Measurements from ENCODE around the gene KIF2C.
"Not testable (repeated sequence)": the region's sequence is repeated elsewhere in the genome, so short reads cannot be mapped to it uniquely, and the experiment has no call there.

The KIF2C gene

GRCh38 chr1:44719318-44719717 lies 20.3 kb upstream of the KIF2C start:
- peak in 2 of 6 experiments; percentile 8 to 10 for DNase-seq

- no peak for DNase-seq
Measured at GRCh38 chr1:44720281-44720680, 19.4 kb upstream of the KIF2C start.

DNA sequence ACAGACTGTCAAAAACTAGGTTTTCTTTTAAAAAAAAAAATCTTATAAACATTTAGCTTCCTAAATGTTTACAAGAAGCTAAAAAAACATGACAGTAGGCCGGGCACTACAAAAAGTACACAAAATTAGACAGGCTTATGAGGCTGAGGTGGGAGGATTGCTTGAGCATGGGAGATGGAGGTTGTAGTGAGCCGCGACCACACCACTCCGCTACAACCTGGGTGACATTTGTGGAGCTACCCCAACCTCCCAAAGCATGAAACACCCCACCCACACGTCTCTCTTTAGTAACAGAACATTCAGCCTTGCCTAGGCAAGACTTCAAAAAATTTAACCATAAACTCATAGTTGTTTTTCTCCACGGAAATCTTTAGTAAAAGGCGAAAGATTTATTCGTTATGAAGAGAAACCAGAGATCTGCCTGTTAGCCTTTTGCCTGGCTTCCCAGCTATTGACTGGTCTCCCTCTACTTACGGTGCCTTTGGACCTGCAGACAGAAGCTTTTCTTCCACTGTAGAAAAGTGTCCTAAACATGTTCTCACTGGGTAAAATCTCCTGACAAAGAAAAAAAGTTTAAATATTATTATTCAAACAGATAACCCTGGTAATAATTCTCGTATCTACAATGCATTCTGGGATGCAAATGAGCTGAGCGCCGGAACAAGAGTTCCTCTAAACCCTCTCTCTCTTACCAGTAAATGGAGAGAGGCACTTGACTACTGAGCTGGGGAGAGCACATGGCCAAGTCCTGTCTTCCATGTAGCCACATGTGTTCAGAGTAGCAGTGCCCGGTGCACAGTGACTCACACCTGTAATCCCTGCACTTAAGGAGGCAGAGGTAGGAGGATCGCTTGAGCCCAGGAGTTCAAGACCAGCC lies 17.9 kb upstream of the KIF2C start:
- peak in 5 of 6 experiments; percentile 36 to 83 (median 61) for DNase-seq

GRCh38 chr1:44723064-44723463 lies 16.6 kb upstream of the KIF2C start:
- DNase-seq = peak in 2 of 6 experiments; percentile 20 to 44

DNA sequence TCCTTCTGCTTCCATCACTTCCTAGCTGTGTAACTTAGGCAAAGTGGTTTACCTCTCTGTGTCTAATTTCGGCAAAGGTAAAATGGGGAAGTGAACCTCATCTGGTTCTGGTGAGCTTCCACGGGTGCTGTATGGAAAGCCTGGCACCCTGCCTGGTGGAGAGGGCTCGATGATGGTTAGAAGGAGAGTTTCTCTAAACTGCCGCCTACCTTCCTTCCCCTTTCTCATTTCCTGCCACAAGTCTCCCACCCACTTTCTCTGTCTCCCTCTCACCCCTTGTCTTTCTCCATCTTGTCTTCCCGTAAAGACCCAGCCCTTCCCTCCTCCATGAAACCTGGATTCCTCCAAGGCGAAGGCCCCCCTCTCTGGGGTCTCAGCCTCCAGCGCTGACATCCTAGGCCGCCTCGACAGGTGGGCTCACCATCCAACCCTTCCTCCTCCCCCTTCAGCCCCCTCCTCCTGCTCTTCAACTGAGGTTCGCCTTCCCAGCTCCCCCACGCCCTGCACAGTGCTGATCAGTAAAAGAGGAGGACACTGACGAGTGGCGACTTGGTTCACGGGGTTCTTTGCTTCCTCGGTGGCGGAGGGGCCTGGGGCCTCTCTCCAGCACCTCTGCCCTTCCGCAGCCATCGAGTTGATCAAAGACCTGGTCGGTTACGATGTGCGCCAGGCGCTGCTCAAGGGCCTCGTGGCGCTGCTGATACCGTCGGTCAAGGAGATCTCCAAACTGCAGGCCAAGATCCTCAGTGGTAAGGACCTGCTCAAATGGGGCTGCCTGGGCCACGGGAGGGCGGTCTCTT lies 15.9 kb upstream of the KIF2C start:
- peak in 3 of 6 experiments; percentile 12 to 57 (median 14) for DNase-seq

DNA sequence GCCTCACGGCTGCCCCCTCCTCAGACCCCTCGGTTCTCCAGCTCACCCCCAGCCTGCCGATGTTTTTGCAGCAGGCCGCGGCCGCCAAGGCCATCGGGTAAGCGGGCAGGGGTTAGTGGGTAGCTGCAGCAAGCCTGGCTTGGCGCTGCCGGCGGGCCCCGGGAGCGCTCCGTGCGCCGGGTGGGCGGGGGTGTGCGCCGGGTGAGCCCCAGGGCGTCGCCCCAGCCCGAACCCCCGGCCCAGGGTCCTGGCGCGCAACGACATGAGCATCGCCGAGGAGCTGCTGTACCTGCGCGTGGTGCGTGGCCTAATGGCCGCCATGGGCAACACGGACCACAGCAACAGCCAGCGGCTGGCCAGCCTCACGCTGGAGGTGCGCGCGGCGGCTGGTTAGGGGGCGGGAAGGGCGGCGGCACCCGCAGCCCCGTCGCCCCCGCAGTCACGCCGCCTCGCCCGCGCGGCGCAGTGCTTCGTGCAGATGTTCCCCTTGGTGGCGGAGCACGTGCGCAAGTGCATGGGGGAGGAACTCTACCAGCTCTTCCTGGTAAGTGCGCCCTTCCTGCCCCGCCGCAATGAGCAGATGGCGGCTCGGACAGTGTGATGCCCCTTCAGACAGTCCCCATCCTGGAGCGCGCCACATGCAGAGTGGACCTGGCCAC lies 15.2 kb upstream of the KIF2C start:
- peak in 1 of 6 experiments; percentile 17 for DNase-seq

GRCh38 chr1:44724955-44725698 lies 14.5 kb upstream of the KIF2C start:
- DNase-seq = no peak

DNA sequence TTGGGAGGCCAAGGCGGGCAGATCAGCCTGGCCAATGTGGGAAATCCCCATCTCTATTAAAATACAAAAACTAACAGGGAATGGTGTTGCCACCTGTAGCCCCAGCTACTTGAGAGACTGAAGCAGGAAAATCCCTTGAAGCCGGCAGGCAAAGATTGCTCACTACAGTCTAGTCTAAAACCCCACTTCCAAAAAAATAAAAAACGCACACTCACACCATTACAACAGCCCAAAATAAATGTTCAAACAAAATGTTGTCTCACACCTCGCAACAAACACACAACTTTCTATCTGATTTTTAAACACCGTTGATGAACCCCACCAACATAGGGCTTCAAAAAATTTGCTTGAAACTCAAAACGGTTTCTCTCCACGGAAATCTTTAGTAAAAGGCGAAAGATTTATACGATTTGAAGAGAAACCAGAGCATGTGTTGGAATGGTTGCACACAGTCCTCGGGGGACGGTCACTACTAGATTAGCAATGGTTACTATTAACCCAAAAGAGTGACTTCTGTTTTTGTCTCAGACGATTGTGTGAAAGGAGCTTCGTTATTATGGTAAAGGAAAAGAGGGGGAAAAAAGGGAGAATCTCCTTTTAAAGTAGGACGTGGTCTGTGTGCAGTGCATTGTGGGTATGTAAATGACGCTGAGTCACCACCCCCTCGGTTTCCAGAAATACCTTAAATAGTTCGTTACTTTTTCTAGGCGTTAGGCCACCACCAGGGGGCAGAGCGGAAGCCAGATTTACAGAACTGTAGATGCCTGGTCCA lies 8.7 kb upstream of the KIF2C start, which contains the start of gene RNU5D-1:
RNU5D-1 (minus strand) TSS at position 430 of the 772 bp plus-strand sequence.
- DNase-seq = peak; percentile 80 to 93 (median 90)

DNA sequence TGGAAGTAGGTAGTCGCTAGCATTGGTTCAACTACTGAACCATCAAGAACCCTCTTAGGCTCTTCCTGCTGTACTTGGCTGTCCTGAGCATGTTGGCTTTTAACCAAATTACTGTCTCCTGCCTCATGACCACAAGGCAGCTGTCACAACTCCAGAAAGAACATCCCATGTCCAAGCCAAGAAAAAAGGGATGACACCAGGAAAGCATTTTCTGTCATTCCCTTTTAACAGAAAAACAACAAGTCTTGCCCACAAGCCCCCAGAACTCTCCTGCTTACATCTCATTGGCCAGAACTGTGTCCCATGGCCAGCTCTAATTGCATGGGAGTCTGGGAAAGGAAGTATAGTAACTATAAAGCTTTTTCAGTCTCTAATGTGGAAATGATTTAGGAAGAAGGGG lies 6.3 kb upstream of the KIF2C start:
- no peak for DNase-seq

DNA sequence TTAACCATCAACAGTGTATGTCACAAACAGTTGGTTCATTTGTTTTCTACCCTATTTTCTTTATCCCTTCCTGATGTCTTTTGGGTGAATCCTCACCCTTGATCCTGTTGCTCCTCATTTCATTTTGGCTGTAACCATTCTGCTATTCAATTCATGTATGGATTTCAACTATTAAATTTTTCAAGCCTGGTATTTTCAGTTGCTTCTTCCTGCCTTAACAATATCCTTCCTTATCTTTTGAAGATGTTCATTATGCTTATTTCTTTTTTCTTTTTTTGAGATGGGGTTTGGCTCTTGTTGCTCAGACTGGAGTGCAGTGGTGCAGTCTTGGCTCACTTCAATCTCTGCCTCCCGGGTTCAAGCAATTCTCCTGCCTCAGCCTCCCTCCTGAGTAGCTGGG lies 5.9 kb upstream of the KIF2C start:
- DNase-seq = no peak

- no peak for DNase-seq
Measured at GRCh38 chr1:44735992-44736391, 3.6 kb upstream of the KIF2C start.

GRCh38 chr1:44738953-44739306 lies 707 bp upstream of the KIF2C start:
- DNase-seq = not testable (repeated sequence)

DNA sequence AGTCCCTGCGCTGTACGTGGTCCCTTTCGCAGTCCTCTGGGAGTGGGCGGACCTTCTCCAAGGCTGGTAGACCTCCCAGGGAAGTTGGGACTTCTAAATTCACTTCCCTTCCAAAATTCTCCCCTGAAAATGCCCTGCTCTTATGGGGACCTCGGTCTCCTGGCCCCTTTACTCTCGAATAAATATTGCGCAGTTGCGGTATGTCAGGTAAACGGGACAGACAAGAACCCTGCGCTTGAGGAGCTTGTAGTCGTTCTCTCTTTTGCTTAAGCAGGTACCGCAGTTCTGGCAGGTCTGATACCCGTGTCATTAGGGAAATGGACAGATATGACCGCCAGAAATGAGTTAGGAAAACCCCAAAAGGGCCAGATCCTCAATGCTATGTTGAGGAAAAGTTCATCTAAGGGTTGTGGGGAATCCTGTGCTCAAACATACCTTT lies 561 bp downstream of the KIF2C start:
- DNase-seq = no peak

- no peak for DNase-seq
Measured at GRCh38 chr1:44743211-44743610, 3.6 kb downstream of the KIF2C start.

DNA sequence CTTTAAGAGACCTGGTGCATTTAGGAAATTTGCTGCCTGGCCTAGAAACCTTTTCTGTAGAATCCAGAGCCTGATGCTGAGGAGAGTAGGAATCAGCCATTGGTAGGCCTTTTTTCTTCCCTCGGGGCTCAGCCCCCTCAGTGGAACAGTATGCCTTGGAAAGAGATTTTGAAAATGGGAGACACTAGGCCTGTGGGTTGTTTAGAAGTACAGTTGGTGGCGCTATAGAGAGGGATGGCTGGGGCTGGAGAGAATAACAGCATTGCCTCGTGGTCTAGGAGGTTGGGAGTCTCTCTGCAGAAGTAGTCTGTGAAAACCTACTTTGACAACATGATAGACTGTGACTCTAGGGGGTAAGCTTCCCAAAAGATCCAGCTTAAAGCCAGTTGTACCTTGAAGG lies 8.2 kb downstream of the KIF2C start:
- DNase-seq = no peak

GRCh38 chr1:44757420-44757819 lies 17.8 kb downstream of the KIF2C start:
- no peak for DNase-seq

DNA sequence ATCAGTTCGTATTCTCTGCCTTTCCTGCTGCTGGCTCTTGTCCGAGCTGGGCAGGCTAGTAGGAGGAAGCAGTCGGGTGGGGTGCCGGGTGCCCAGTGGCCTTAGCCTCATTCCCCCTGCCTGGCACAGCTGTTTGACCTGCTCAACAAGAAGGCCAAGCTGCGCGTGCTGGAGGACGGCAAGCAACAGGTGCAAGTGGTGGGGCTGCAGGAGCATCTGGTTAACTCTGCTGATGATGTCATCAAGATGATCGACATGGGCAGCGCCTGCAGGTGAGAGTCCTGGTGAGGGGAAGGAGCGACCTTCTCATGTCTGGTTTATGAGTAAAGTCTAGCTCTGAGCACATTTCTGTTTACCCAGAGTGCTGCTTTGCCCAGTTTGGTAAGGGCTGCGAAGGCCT lies 19.4 kb downstream of the KIF2C start:
- no peak for DNase-seq

DNA sequence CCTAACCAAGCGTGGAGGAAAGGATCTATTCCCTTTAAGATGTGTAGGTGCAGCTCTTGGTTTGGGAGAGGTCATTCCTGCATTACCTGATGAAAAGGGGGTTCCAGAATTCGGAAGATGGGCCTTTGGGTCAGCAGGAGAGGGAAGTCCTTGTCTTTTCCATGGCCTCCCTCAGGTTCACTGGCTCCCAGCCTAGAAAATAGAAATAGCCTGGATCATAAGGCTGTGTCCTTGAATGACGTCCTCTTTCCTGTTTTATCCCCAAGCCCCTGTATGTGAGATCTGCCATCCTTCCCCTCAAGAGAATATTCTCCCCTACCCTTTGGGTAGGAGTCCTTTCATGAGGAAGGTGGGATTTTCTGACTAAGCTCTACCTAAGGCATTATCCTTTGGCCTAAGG lies 21.2 kb downstream of the KIF2C start:
- no peak for DNase-seq

DNA sequence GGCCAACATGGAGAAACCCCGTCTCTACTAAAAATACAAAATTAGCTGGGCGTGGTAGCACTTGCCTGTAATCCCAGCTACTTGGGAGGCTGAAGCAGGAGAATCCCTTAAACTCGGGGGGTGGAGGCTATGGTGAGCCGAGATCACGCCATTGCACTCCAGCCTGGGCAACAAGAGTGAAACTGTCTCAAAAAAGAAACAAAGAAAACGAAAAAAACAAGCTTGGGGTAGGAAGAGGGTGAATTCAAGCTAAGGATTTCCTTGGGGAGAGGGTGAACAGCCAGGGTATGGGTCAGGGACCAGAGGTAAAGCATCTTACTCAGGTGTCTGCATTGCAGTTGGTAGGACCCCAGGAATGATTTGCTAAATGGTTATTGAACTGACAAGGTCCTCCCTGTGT lies 26.8 kb downstream of the KIF2C start:
- DNase-seq = not testable (repeated sequence)

GRCh38 chr1:44775078-44775929 lies 35.7 kb downstream of the KIF2C start, which contains the start of gene RPS8:
Gene RPS8, plus strand, starts transcription at chr1:44775540. Its CDS starts 57 bp downstream, at chr1:44775597.
- peak; percentile 81 to 93 (median 84) for DNase-seq

Data from stimulated activated naive CD4-positive, alpha-beta T cell (primary cell).